Breast epithelium (tissue), 4 donors: ENCODE data around the gene DRD5. TPM values are rescaled to one million over a fixed set of nuclear protein-coding genes. Genes with fewer than 3 reads are reported as not detected.
"Not testable (repeated sequence)": the region's sequence is repeated elsewhere in the genome, so short reads cannot be mapped to it uniquely, and the experiment has no call there.

Experiments
- DNase-seq, 2 donors: peaks; one replicate each; pipeline ENCODE4 v3.0.0-alpha.2; 2019; ENCODE audit warnings: low spot score in 2 of 2
- H3K27ac ChIP-seq, 2 donors: fragments of 200-600 bp; sonication (generic) in 1 of 2; one replicate each; pipeline ENCODE4 v1.5.1; 2016 to 2019; ENCODE audit warnings: mild to moderate bottlenecking in 1 of 2
- H3K27me3 ChIP-seq, 2 donors: fragments of 200-600 bp; sonication (generic) in 1 of 2; one replicate each; pipeline versions ENCODE4 v1.5.1 to v1.6.0; 2017 to 2019; ENCODE audit warnings: control low read depth in 1 of 2, mild to moderate bottlenecking in 1 of 2
- H3K36me3 ChIP-seq: fragments of 200-600 bp; one replicate; pipeline ENCODE4 v1.5.1; 2019
- H3K4me1 ChIP-seq, 2 donors: fragments of 200-600 bp; sonication (generic); one replicate each; pipeline ENCODE4 v1.5.1; 2016 to 2019; ENCODE audit warnings: control low read depth in 1 of 2
- H3K4me3 ChIP-seq, 3 donors: fragments of 200-600 bp; sonication (generic); 1 replicate in 2 of 3; 2 replicates in 1 of 3; pipeline ENCODE4 v1.5.1; 2016 to 2019; ENCODE audit warnings: mild to moderate bottlenecking in 3 of 3, moderate library complexity in 2 of 3
- H3K9me3 ChIP-seq, 2 donors: fragments of 200-600 bp; sonication (generic) in 1 of 2; one replicate each; pipeline ENCODE4 v1.5.1; 2016 to 2019; ENCODE audit warnings: control low read depth in 1 of 2
- POLR2A ChIP-seq: fragments of 450-650 bp; IDR thresholded peaks from one replicate; pipeline ENCODE4 v1.6.1; 2016; ENCODE audit warnings: antibody characterized with exemption, mild to moderate bottlenecking, moderate library complexity
- POLR2AphosphoS5 ChIP-seq, 3 donors: sonication (generic); formaldehyde crosslinking; IDR thresholded peaks; one replicate each; pipeline ENCODE4 v1.6.1; 2017; ENCODE audit warnings: antibody characterized with exemption in 3 of 3
- intact Hi-C: fragments of 100-400 bp; cut with DNase I; formaldehyde crosslinking; loops from one replicate; pipeline ENCODE4 v1.15.1; 2023; ENCODE audit warnings: low total_unique reads
- total RNA-seq, 3 donors: library from RNA; depleted of rRNA; stranded (reverse); fragments of >200 nt; gene quantifications; one replicate each; pipeline ENCODE4 v1.1.0, GENCODE V29; 2016
- TF ChIP-seq, protein P1 (sequence below), 3 donors: fragments of 450-650 bp; IDR thresholded peaks; one replicate each; pipeline ENCODE4 v1.5.1; 2016 to 2017; ENCODE audit warnings: antibody characterized with exemption in 3 of 3, mild to moderate bottlenecking in 3 of 3, moderate library complexity in 3 of 3

DRD5 gene
- total RNA-seq, 3 donors from 2014 or later, result not detected

GRCh38 chr4:9771034-9771433, 10.4 kb upstream of the DRD5 start:
- intact Hi-C loops, result no loop called here
- no peak for TF ChIP-seq POLR2A
- TF ChIP-seq, protein P1, sequence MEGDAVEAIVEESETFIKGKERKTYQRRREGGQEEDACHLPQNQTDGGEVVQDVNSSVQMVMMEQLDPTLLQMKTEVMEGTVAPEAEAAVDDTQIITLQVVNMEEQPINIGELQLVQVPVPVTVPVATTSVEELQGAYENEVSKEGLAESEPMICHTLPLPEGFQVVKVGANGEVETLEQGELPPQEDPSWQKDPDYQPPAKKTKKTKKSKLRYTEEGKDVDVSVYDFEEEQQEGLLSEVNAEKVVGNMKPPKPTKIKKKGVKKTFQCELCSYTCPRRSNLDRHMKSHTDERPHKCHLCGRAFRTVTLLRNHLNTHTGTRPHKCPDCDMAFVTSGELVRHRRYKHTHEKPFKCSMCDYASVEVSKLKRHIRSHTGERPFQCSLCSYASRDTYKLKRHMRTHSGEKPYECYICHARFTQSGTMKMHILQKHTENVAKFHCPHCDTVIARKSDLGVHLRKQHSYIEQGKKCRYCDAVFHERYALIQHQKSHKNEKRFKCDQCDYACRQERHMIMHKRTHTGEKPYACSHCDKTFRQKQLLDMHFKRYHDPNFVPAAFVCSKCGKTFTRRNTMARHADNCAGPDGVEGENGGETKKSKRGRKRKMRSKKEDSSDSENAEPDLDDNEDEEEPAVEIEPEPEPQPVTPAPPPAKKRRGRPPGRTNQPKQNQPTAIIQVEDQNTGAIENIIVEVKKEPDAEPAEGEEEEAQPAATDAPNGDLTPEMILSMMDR (IDR thresholded peaks at IDR 0.05), result no peak
- TF ChIP-seq POLR2AphosphoS5 (IDR thresholded peaks at IDR 0.05), result no peak
- Histone ChIP-seq H3K9me3 (no peaks in the 10 kb centered on the region), H3K4me1 (no peaks in the 10 kb centered on the region), H3K27ac (no peak overlapping the region), H3K36me3 (no peaks in the 10 kb centered on the region), H3K27me3 (no peaks in the 10 kb centered on the region), H3K4me3 (no peak overlapping the region)
- no peak for DNase-seq

DNA sequence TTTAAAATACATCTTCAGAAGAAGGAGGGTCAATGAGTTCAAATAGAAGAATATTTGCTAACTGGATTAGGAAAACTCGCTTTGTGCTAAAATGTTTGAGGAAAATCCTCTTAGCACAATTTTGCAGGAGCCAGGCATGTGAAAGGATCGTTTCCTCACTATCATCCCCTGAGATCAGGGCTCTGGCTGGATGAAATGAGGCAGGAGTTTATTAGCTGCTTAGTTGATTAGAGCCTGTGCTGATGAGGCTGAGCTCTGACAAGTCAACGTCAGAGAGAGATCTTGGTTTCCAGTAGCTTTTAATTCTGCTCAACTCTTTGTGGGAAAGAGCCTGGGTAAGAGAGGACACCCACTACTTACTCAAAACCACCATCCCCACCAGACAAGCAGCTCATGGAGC, 8.0 kb upstream of the DRD5 start:
- H3K27me3 ChIP-seq, result no peaks in the 10 kb centered on the region
- no peaks in the 10 kb centered on the region for H3K4me1 ChIP-seq
- no peak overlapping the region for H3K27ac ChIP-seq
- TF ChIP-seq POLR2A (no peak), POLR2AphosphoS5 (IDR thresholded peaks at IDR 0.05) (no peak)
- TF ChIP-seq, protein P1 (IDR thresholded peaks at IDR 0.05), result no peak
- DNase-seq, result no peak
- no peaks in the 10 kb centered on the region for H3K9me3 ChIP-seq
- no peak overlapping the region for H3K4me3 ChIP-seq
- H3K36me3 ChIP-seq, result no peaks in the 10 kb centered on the region
- intact Hi-C loops, result no loop called here

DNA sequence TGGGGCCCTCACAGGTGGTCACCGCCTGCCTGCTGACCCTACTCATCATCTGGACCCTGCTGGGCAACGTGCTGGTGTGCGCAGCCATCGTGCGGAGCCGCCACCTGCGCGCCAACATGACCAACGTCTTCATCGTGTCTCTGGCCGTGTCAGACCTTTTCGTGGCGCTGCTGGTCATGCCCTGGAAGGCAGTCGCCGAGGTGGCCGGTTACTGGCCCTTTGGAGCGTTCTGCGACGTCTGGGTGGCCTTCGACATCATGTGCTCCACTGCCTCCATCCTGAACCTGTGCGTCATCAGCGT, 652 bp downstream of the DRD5 start:
- no peak for DNase-seq
- Histone ChIP-seq H3K9me3 (no peaks in the 10 kb centered on the region), H3K36me3 (no peaks in the 10 kb centered on the region), H3K27ac (no peak overlapping the region), H3K4me1 (no peaks in the 10 kb centered on the region), H3K4me3 (no peak overlapping the region), H3K27me3 (peaks cover 4 to 29% of the 10 kb centered on the region in 2 donors)
- TF ChIP-seq POLR2A, result no peak
- TF ChIP-seq POLR2AphosphoS5 (IDR thresholded peaks at IDR 0.05), result no peak
- TF ChIP-seq, protein P1 (IDR thresholded peaks at IDR 0.05), result no peak
- intact Hi-C loops, result no loop called here

DNA sequence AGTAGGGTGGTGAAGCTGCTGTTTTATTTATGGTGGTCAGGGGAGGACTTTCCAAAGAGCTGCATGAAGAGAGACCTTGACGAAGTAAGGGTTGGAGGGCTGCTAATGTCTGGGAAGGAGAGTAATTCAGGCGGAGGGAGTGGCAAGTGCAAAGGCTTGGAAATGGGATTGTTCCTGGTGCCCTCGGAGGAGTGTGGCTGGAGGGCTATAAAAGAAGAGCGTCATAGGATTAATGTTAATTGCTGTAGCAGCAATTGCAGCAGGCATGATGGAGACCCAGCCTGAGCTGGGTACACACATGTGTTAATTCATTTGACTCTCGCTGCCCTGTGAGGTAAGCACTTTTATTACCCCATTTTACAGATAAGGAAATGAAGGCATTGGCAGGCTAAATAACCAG, 4.5 kb downstream of the DRD5 start:
- intact Hi-C loops, H3K27ac ChIP-seq, H3K36me3 ChIP-seq, H3K9me3 ChIP-seq, DNase-seq, H3K4me1 ChIP-seq, H3K4me3 ChIP-seq: not testable (repeated sequence)
- peaks cover 4 to 23% of the 10 kb centered on the region in 2 donors for H3K27me3 ChIP-seq

GRCh38 chr4:9792381-9792780, 10.9 kb downstream of the DRD5 start:
- Histone ChIP-seq H3K27ac (no peak overlapping the region), H3K4me1 (no peaks in the 10 kb centered on the region), H3K36me3 (no peaks in the 10 kb centered on the region), H3K9me3 (no peaks in the 10 kb centered on the region), H3K4me3 (no peak overlapping the region), H3K27me3 (no peaks in the 10 kb centered on the region)
- intact Hi-C loops, result no loop called here
- no peak for DNase-seq
- TF ChIP-seq POLR2A, result no peak
- no peak for TF ChIP-seq POLR2AphosphoS5 (IDR thresholded peaks at IDR 0.05)
- TF ChIP-seq, protein P1 (IDR thresholded peaks at IDR 0.05), result no peak

GRCh38 chr4:9796641-9797040, 15.2 kb downstream of the DRD5 start:
- H3K4me3 ChIP-seq, DNase-seq, intact Hi-C loops, H3K9me3 ChIP-seq, H3K36me3 ChIP-seq, H3K27me3 ChIP-seq, H3K27ac ChIP-seq, H3K4me1 ChIP-seq: not testable (repeated sequence)
